Stimulated activated naive CD8-positive, alpha-beta T cell treated with anti-CD3 and anti-CD28 coated beads, Interleukin-15, amount 100 ng/mL, for 72 hours (primary cell): Measurements from ENCODE around the gene HLA-DQB1.
A peak's percentile ranks its signal among the peaks of the same experiment; 100 is the strongest.

Experiments
- ATAC-seq: fragments of 150-1000 bp; cut with Tn5 transposase; 2 replicates; pipeline ENCODE4 v1.10.0; 2021; ENCODE audit warnings: mild to moderate bottlenecking, moderate library complexity
- DNase-seq, 2 donors: peaks; one replicate each; pipeline ENCODE4 v3.0.0; 2021 to 2022
- H3K27ac Mint-ChIP-seq, 2 donors: one replicate each; pipeline ENCODE4 v1.8.0; 2022; ENCODE audit warnings: mild to moderate bottlenecking in 2 of 2, mixed read lengths in 2 of 2, moderate library complexity in 2 of 2
- H3K27me3 Mint-ChIP-seq: one replicate; pipeline ENCODE4 v1.8.0; 2022; ENCODE audit warnings: mixed read lengths
- H3K4me1 Mint-ChIP-seq: one replicate; pipeline ENCODE4 v1.8.0; 2022; ENCODE audit warnings: mild to moderate bottlenecking, mixed read lengths
- H3K4me3 Mint-ChIP-seq, 2 donors: one replicate each; pipeline ENCODE4 v1.8.0; 2022; ENCODE audit warnings: mild to moderate bottlenecking in 2 of 2, mixed read lengths in 2 of 2, moderate library complexity in 1 of 2
- H3K9me3 Mint-ChIP-seq, 2 donors: one replicate each; pipeline ENCODE4 v1.8.0; 2022; ENCODE audit warnings: mixed read lengths in 2 of 2

The HLA-DQB1 gene

DNA sequence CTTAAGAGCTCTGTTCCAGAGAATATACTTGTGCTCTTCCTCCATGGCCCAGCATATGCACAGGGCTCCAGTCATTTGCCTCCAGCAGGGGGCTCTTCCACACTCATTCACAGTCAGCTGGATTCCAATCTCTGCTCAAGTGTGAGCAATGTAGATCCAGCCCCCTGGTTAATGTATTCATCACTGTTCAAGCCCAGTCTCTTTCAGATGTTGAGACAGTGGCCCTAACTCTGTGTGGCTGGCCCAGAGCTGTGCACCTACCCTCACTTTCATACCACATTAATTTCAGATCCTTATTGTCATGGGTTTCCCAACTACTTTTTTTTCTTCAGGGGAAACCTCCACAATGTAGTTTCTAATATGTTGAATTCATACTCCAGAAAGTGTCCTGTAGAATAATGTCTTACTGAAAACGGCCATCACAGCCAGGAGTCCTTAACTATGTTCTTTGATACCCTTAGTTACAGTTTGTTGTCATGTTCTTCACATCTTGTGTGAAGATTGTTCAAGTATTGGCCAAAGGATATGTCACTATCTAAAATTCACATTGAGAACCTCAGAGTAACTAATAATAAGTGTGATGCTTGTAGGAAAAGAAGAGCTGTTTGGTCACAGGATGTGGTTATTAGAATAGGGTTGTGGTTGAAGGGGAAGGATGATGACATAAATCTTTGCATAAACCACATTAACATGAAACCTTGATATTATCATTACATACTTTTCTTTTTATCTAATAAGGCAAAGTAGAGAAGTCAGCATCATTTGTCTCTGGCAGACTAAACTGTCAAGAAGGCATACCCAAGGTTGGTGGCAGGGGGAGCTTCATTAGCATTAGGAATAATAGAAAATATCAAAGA, 43.7 kb downstream of the HLA-DQB1 start:
- DNase-seq (peak; percentile 48 to 79), ATAC-seq (peak; percentile 95)
- H3K27me3 Mint-ChIP-seq = no peaks in the 10 kb centered on the region
- peak overlapping the region; percentile 50 to 67 for H3K4me3 Mint-ChIP-seq
- H3K4me1 Mint-ChIP-seq = peaks cover 47% of the 10 kb centered on the region
- H3K27ac Mint-ChIP-seq = peak overlapping the region; percentile 89 to 93
- peaks cover 5 to 9% of the 10 kb centered on the region in 2 donors for H3K9me3 Mint-ChIP-seq

DNA sequence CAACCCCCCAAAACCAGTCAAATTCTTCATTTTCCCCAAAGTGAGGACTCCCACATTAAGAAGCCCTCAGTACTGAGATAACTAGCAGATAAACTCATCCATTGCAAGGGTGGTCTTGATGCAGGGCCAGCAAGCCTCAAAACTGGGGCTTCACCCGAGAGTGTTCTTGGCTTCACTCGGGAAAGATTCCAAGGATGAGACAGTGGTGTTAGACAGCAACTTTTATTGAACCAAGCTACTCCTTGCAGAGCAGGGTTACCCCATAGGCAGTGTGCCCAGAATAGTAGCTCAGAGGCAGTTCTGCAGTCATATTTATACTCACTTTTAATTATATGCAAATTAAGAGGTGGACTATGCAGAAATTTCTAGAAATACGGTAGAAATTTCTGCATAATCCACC, 45.1 kb downstream of the HLA-DQB1 start:
- no peak for ATAC-seq
- peaks cover 10 to 15% of the 10 kb centered on the region in 2 donors for H3K9me3 Mint-ChIP-seq
- H3K4me3 Mint-ChIP-seq = no peak overlapping the region

DNA sequence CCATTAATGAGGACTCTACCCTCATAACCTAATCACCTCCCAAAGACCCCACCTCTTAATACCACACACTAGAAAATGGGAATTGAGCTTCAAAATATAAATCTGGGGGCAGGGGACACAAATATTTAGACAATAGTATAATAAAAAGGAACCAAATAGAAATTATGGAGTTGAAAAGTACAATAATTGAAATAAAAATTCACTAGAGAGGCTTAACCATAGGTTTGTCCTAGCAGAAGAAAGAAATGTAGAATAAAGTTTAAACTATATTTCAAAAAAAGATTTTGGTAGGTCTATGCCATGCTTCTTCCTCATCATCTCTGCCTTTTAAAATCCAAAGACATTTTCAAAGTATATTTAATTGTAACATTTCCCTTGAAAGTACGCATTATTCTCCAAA, 48.7 kb downstream of the HLA-DQB1 start:
- Mint-ChIP-seq H3K4me3 (no peak overlapping the region), H3K27ac (no peak overlapping the region), H3K27me3 (no peaks in the 10 kb centered on the region), H3K9me3 (peaks cover 10 to 26% of the 10 kb centered on the region in 2 donors), H3K4me1 (peaks cover 28% of the 10 kb centered on the region)
- ATAC-seq = no peak
- DNase-seq = no peak

More for the DNA sequence above, 45.1 kb downstream of the HLA-DQB1 start:
- DNase-seq = no peak
- H3K4me1 Mint-ChIP-seq = peaks cover 44% of the 10 kb centered on the region
- no peak overlapping the region for H3K27ac Mint-ChIP-seq
- H3K27me3 Mint-ChIP-seq = no peaks in the 10 kb centered on the region

DNA sequence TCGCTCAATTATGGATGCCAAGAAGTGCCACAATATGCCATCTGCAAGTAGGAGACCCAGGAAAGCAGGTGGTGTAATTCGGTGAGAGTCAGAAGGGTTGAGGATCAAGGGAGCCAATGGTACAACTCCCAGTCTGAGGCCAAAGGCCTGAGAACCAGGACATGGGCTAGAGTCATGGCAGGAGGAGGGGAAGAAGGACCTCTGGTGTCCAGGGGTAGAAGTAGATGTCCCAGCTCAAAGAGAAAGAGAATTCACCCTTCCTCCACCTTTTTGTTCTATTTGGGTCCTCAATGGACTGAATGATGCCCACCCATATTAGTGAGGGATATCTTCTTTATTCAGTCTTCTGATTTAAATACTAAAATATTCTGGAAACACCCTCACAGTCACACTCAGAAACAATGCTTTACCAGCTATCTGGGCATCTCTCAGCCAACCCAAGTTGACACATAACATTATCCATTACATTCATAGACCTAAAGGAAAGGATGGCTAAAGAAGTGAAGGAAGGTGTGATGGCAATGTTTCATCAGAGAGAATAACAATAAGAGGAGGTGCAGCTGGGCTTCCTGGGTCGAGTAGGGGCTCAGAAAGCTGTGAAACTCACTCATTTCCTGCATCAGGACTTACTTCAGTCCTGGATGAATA, 50.4 kb downstream of the HLA-DQB1 start:
- Mint-ChIP-seq H3K27me3 (no peaks in the 10 kb centered on the region), H3K4me1 (peaks cover 10% of the 10 kb centered on the region), H3K9me3 (peaks cover 10 to 26% of the 10 kb centered on the region in 2 donors), H3K27ac (no peak overlapping the region), H3K4me3 (no peak overlapping the region)
- DNase-seq (no peak), ATAC-seq (no peak)

DNA sequence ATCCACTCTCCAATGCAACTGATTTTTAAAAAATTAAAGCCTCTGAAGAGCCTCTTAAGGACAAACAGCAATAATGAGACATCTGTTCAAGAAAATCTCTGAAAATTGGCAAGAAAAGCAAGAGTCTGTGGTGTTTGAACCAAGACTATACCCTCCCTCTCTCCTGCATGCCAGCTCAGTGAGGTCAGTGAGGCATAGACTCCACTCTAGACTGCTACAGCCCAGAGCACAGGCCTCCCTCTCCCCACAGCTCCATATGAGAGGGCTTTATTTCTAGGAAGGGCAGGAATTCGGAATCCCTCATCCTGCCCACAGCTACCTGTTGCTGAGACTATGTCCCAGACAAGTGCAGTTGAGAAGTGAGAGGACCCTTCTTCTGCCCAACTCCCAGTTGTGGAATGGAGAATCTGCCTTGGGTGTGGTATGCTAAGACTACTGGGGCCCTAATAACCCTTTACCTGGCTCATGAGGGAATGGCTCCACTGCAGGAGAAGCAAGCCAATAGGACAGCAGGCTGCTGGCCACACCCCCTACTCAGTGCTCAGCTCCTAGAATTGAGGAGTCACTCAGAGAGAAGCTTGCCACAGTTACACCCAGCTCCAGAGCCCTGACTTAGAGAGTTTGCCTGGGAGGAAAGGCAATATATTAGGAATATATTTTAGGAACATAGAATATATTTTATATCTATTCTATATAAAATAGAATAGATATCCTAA, 51.9 kb downstream of the HLA-DQB1 start:
- DNase-seq (no peak), ATAC-seq (no peak)
- no peak overlapping the region for H3K4me3 Mint-ChIP-seq
- no peaks in the 10 kb centered on the region for H3K27me3 Mint-ChIP-seq
- peaks cover 7% of the 10 kb centered on the region for H3K4me1 Mint-ChIP-seq
- no peak overlapping the region for H3K27ac Mint-ChIP-seq
- peaks cover 10 to 26% of the 10 kb centered on the region in 2 donors for H3K9me3 Mint-ChIP-seq

DNA sequence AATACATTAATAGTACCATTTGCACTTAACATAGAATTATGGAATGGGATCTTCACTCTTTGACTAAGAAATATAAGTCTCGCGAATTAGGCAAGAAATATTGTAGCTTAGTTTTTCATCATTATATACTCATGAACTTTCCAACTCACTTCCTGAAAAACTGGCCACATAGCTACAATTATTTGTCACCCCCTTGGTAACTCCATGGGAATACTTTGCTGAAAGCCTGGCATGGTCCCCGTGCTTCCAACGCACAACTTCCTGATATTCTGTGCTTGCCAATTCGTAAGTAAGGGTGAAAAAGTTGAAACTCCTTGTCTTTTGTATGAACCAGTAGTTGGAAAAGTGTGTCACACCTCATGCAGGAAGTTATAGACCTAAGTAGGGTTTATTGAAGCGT, 53.0 kb downstream of the HLA-DQB1 start:
- DNase-seq = no peak
- Mint-ChIP-seq H3K4me1 (peaks cover 7% of the 10 kb centered on the region), H3K9me3 (peaks cover 10 to 23% of the 10 kb centered on the region in 2 donors), H3K4me3 (no peak overlapping the region), H3K27ac (no peak overlapping the region), H3K27me3 (no peaks in the 10 kb centered on the region)
- ATAC-seq = no peak

DNA sequence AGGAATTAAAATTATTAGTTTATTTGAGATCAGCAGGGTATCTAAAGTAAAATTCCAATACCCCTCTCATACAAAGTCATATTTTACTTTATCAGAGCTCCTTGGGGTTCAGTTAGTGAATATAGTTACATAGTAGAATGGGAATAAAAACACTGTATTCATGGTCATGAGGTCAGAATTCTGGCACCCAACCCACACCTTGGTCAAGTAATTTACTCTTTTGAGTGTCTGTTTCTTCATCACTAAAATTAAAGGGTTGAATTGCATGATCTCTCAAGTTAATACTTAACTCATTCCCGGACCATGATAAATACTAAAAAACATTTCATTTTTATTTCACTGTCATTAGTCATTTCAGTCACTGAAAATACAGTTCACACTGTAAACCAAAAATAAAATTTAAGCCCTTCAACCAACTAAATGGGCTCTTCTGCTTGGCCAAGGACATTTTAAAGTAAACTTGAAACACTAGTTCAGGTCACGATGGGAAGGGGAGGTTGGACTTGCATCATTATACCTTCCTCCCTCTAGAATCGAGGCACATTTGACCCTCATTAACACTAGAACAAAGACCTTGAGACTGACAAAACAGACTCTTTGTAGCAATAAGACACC, 55.7 kb downstream of the HLA-DQB1 start:
- ATAC-seq (no peak), DNase-seq (no peak)
- Mint-ChIP-seq H3K4me3 (no peak overlapping the region), H3K4me1 (peaks cover 1% of the 10 kb centered on the region), H3K27ac (no peak overlapping the region), H3K27me3 (no peaks in the 10 kb centered on the region), H3K9me3 (peaks cover 0 to 6% of the 10 kb centered on the region in 2 donors)

DNA sequence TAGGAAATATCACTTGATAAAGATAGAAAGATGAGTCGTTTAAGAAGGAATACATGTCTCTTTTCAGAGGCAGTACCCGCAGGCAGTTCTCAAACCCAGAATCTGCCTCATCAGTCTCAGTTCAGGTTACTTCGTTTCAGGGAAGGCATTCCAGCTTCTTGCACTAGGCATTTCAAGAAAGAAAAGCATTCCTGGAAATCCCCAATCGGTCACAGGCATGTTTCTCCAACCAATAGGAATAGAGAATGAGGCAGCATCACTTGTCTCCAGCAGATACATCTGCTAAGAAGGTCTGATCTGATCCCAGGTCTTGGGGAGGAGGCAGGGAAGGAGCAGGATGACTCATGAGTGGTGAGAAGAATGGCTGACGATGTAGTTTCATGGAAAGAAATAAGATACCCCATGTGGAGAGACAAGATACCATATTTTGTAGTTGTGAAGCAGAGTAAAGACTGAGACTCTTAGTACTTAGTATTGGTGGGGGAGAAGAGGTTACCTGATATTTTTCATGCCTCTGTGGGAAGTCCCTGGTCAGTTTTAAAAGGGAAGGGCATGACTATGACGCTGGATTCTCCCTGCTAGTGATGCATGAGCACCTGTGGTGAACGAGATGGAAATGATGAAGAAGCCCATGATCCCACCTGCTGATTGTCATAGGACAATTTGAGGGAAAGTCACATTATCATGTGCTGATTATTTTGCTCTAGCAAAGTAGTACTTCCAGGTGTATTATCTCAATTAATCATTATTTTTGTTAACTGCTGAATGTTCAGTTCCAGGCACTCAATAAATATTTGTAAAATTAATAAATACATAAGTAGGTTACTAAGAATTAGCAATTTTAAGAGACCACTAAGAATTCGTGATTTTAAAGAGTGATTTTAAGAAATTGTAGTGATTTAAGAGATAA, 56.5 kb downstream of the HLA-DQB1 start:
- Mint-ChIP-seq H3K4me1 (no peaks in the 10 kb centered on the region), H3K27ac (no peak overlapping the region), H3K27me3 (no peaks in the 10 kb centered on the region), H3K4me3 (no peak overlapping the region), H3K9me3 (no peaks in the 10 kb centered on the region)
- ATAC-seq (peak; percentile 91), DNase-seq (peak; percentile 35 to 60)
